H1 (cell line): ENCODE data around the gene GSE1. TPM values are rescaled to one million over a fixed set of nuclear protein-coding genes. Genes with fewer than 3 reads are reported as not detected.
A peak's percentile ranks its signal among the peaks of the same experiment; 100 is the strongest.

Experiments
- CTCF ChIA-PET: fragments of 300-600 bp; sonication (Branson Sonifier 250); formaldehyde crosslinking; loops from one replicate; lab custom pipeline; 2021; ENCODE audit not compliant: partially characterized antibody; lab: Charles Lee
- POLR2A ChIA-PET: fragments of 300-600 bp; sonication (Branson Sonifier 250); formaldehyde crosslinking; loops from one replicate; lab custom pipeline; 2021; ENCODE audit warnings: inconsistent platforms; ENCODE audit not compliant: partially characterized antibody; lab: Charles Lee
- DNase-seq, 2 experiments: peaks; one replicate each; pipeline versions ENCODE4 v3.0.0 to v3.0.0-alpha.2; 2010 to 2022; ENCODE audit warnings: low spot score in 2 of 2, low read depth in 1 of 2, mixed read lengths in 1 of 2
- FAIRE-seq: peaks from 2 replicates; lab custom pipeline; 2011; peaks lifted over from hg19 to GRCh38; lab: Jason Lieb, UNC
- H2AFZ ChIP-seq: 2 replicates; pipeline ENCODE4 v1.8.1; 2012; ENCODE audit warnings: low read length, inconsistent platforms
- H2AK5ac ChIP-seq: 2 replicates; pipeline ENCODE4 v1.6.1; 2013; ENCODE audit warnings: low read depth, low read length
- H2BK120ac ChIP-seq: replicated peaks from 2 replicates; pipeline ENCODE3; 2013; ENCODE audit warnings: low read depth, low read length, inconsistent platforms
- H2BK12ac ChIP-seq: 2 replicates; pipeline ENCODE4 v1.6.1; 2013; ENCODE audit warnings: low read depth, low read length
- H2BK15ac ChIP-seq: 2 replicates; pipeline ENCODE4 v1.6.1; 2013; ENCODE audit warnings: low read length
- H2BK20ac ChIP-seq: 2 replicates; pipeline ENCODE4 v1.6.1; 2013; ENCODE audit warnings: low read length
- H2BK5ac ChIP-seq: 2 replicates; pipeline ENCODE4 v1.6.1; 2013; ENCODE audit warnings: low read depth, low read length
- H3K14ac ChIP-seq: 2 replicates; pipeline ENCODE4 v1.6.1; 2013; ENCODE audit warnings: inconsistent platforms; ENCODE audit not compliant: insufficient read length
- H3K18ac ChIP-seq: 2 replicates; pipeline ENCODE4 v1.6.1; 2013; ENCODE audit warnings: low read length; ENCODE audit errors: extremely low read depth
- H3K23ac ChIP-seq: 2 replicates; pipeline ENCODE4 v1.6.1; 2013; ENCODE audit warnings: inconsistent platforms; ENCODE audit not compliant: insufficient read length
- H3K23me2 ChIP-seq: 2 replicates; pipeline ENCODE4 v1.6.1; 2013; ENCODE audit warnings: low read depth, low read length
- H3K27ac ChIP-seq: 2 replicates; pipeline ENCODE4 v1.6.1; 2011; ENCODE audit warnings: low read depth, low read length, inconsistent platforms
- H3K27me3 ChIP-seq, 4 experiments: replicated peaks in 1 of 4; 1 replicate in 1 of 4; 2 replicates in 3 of 4; pipeline versions ENCODE4 v1.6.1 to v1.8.1; 2011 to 2013; ENCODE audit warnings: low read length in 3 of 4, mild to moderate bottlenecking in 3 of 4, inconsistent platforms in 2 of 4, mixed read lengths in 2 of 4, moderate library complexity in 1 of 4; ENCODE audit not compliant: control insufficient read depth in 3 of 4, insufficient read depth in 3 of 4; ENCODE audit errors: extremely low read depth in 1 of 4
- H3K36me3 ChIP-seq, 4 experiments: 2 replicates each; pipeline versions ENCODE4 v1.6.1 to v1.8.1; 2011 to 2013; ENCODE audit warnings: mild to moderate bottlenecking in 4 of 4, low read length in 3 of 4, moderate library complexity in 2 of 4, control low read depth in 1 of 4, inconsistent platforms in 1 of 4; ENCODE audit not compliant: insufficient read depth in 4 of 4, control insufficient read depth in 2 of 4
- H3K4ac ChIP-seq: replicated peaks from 2 replicates; pipeline ENCODE3; 2013; ENCODE audit warnings: low read length, low read depth, mixed read lengths, inconsistent platforms; ENCODE audit not compliant: insufficient read length
- H3K4me1 ChIP-seq, 4 experiments: replicated peaks in 1 of 4; 1 replicate in 1 of 4; 2 replicates in 3 of 4; pipeline versions ENCODE4 v1.6.1 to v1.8.1; 2011 to 2013; ENCODE audit warnings: low read length in 3 of 4, inconsistent platforms in 2 of 4, mixed read lengths in 1 of 4; ENCODE audit not compliant: insufficient read depth in 4 of 4, control insufficient read depth in 3 of 4
- H3K4me2 ChIP-seq, 2 experiments: 2 replicates each; pipeline versions ENCODE4 v1.6.1 to v1.8.1; 2011 to 2013; ENCODE audit warnings: low read depth in 2 of 2, low read length in 2 of 2, control low read depth in 1 of 2, inconsistent platforms in 1 of 2, mild to moderate bottlenecking in 1 of 2; ENCODE audit not compliant: insufficient read depth in 1 of 2
- H3K4me3 ChIP-seq, 4 experiments: fragments of 200-600, 300-600 bp in 1 of 4; sonication (generic), shearing (Covaris generic), sonication (Bioruptor Twin) in 1 of 4; 2 replicates each; pipeline versions ENCODE4 v1.5.1 to v1.8.1; 2011 to 2016; ENCODE audit warnings: low read length in 4 of 4, low read depth in 3 of 4, control low read depth in 2 of 4, inconsistent platforms in 2 of 4, mild to moderate bottlenecking in 2 of 4, mixed read lengths in 1 of 4, moderate library complexity in 1 of 4; ENCODE audit not compliant: insufficient read depth in 2 of 4; ENCODE audit errors: extremely low read depth in 1 of 4
- H3K56ac ChIP-seq: replicated peaks from 2 replicates; pipeline ENCODE3; 2013; ENCODE audit warnings: low read depth, mild to moderate bottlenecking, mixed read lengths, low read length, inconsistent platforms; ENCODE audit not compliant: insufficient read length
- H3K79me1 ChIP-seq: 2 replicates; pipeline ENCODE4 v1.6.1; 2013; ENCODE audit warnings: low read depth, low read length, control low read depth
- H3K79me2 ChIP-seq, 2 experiments: 2 replicates each; pipeline versions ENCODE4 v1.6.1 to v1.8.1; 2012 to 2013; ENCODE audit warnings: low read length in 2 of 2, mild to moderate bottlenecking in 2 of 2, inconsistent platforms in 1 of 2; ENCODE audit not compliant: insufficient read depth in 2 of 2, control insufficient read depth in 1 of 2
- H3K9ac ChIP-seq, 4 experiments: replicated peaks in 1 of 4; 1 replicate in 1 of 4; 2 replicates in 3 of 4; pipeline versions ENCODE4 v1.6.1 to v1.8.1; 2011 to 2013; ENCODE audit warnings: low read depth in 3 of 4, low read length in 3 of 4, control low read depth in 2 of 4, mild to moderate bottlenecking in 2 of 4, moderate library complexity in 2 of 4, inconsistent platforms in 1 of 4; ENCODE audit errors: extremely low read depth in 1 of 4
- H3K9me3 ChIP-seq, 2 experiments: 2 replicates each; pipeline versions ENCODE4 v1.6.1 to v1.8.1; 2012 to 2013; ENCODE audit warnings: mild to moderate bottlenecking in 2 of 2, moderate library complexity in 2 of 2, control low read depth in 1 of 2, inconsistent platforms in 1 of 2, low read depth in 1 of 2, low read length in 1 of 2, mixed read lengths in 1 of 2; ENCODE audit not compliant: insufficient read depth in 2 of 2
- H4K20me1 ChIP-seq, 2 experiments: replicated peaks in 1 of 2; 2 replicates each; pipeline versions ENCODE3 to v1.8.1; 2011 to 2013; ENCODE audit warnings: inconsistent platforms in 2 of 2, low read length in 2 of 2, mild to moderate bottlenecking in 1 of 2; ENCODE audit not compliant: insufficient read depth in 2 of 2, control insufficient read depth in 1 of 2
- H4K5ac ChIP-seq: 2 replicates; pipeline ENCODE4 v1.6.1; 2013; ENCODE audit warnings: low read length, low read depth, mixed read lengths, inconsistent platforms; ENCODE audit not compliant: insufficient read length
- H4K8ac ChIP-seq: 2 replicates; pipeline ENCODE4 v1.8.0; 2013; ENCODE audit warnings: mild to moderate bottlenecking, moderate library complexity, low read length, inconsistent platforms; ENCODE audit not compliant: insufficient read depth; ENCODE audit errors: extremely low read depth
- H4K91ac ChIP-seq: replicated peaks from 2 replicates; pipeline ENCODE3; 2013; ENCODE audit warnings: low read length, mixed read lengths, inconsistent platforms; ENCODE audit not compliant: insufficient read length
- HDAC2 ChIP-seq, 2 experiments: fragments of 300-600 bp in 1 of 2; sonication (generic) in 1 of 2; IDR thresholded peaks; 2 replicates each; pipeline ENCODE4 v1.6.1; 2011 to 2012; ENCODE audit warnings: low read depth in 2 of 2, low read length in 2 of 2, mild to moderate bottlenecking in 2 of 2, moderate library complexity in 2 of 2, borderline replicate concordance in 1 of 2, inconsistent platforms in 1 of 2
- KDM1A ChIP-seq: fragments of 200-600, 300-600 bp; sonication (generic); IDR thresholded peaks from 2 replicates; pipeline ENCODE4 v1.7.1; 2016; ENCODE audit warnings: mild to moderate bottlenecking, low read length, borderline replicate concordance
- SIN3A ChIP-seq, 2 experiments: IDR thresholded peaks in 1 of 2; conservative IDR thresholded peaks in 1 of 2; 2 replicates each; pipeline ENCODE4 v1.6.1; 2011 to 2012; ENCODE audit warnings: low read length in 2 of 2, improper control_type of control experiment in 1 of 2, low read depth in 1 of 2, mild to moderate bottlenecking in 1 of 2
- WGBS, 2 experiments: shearing (Covaris generic) in 1 of 2; methylation state at CpG; one replicate each; pipeline versions ENCODE4 v1.1.6 to v1.1.7; 2013 to 2015; ENCODE audit warnings: low lambda C conversion rate in 2 of 2, mixed read lengths in 2 of 2, inconsistent platforms in 1 of 2, low coverage in 1 of 2, missing lambda C conversion rate in 1 of 2; ENCODE audit not compliant: insufficient replicate concordance in 2 of 2, insufficient coverage in 1 of 2, insufficient read length in 1 of 2; ENCODE audit errors: extremely low coverage in 1 of 2, missing lambda C conversion rate in 1 of 2; 5-methylcytosine and 5-hydroxymethylcytosine counted together
- polyA plus RNA-seq, 7 experiments: library from polyadenylated mRNA; depleted of rRNA in 3 of 7; stranded (reverse) in 5 of 7; unstranded in 2 of 7; fragments of >200 nt in 5 of 7; fragments of 200-250 nt in 2 of 7; gene quantifications; 1 replicate in 5 of 7; 2 replicates in 1 of 7; 4 replicates in 1 of 7; pipeline versions ENCODE4 v1.2.1 to v1.2.3, GENCODE V29; 2011 to 2013; ENCODE audit warnings: missing spikeins in 2 of 7, mixed read lengths in 2 of 7
- total RNA-seq: library from RNA; stranded (reverse); fragmentation: NEBNext Ultra II Directional; extraction: Animal tissue kit (Norgen Biotek cat#: 25700); gene quantifications from 2 replicates; pipeline ENCODE4 v1.2.1, GENCODE V29; 2021
- TF ChIP-seq, protein P1 (sequence below): IDR thresholded peaks from 2 replicates; pipeline ENCODE4 v1.6.1; 2012; ENCODE audit warnings: inconsistent platforms

The GSE1 gene
- total and polyA plus RNA-seq, 2 of the 8 experiments (the other 6 are each of a cell fraction or from before 2014, with no cell fraction given) = 26.0 to 65.6 TPM

GRCh38 chr16:85585711-85586110, 27.4 kb upstream of the GSE1 start:
- no peak for FAIRE-seq
- H4K5ac ChIP-seq = no peak overlapping the region
- no peak overlapping the region for H3K14ac ChIP-seq
- H3K9ac ChIP-seq = no peak overlapping the region
- no peak overlapping the region for H4K8ac ChIP-seq
- H3K4me2 ChIP-seq = no peak overlapping the region
- no peak overlapping the region for H3K27ac ChIP-seq
- TF ChIP-seq, protein P1, sequence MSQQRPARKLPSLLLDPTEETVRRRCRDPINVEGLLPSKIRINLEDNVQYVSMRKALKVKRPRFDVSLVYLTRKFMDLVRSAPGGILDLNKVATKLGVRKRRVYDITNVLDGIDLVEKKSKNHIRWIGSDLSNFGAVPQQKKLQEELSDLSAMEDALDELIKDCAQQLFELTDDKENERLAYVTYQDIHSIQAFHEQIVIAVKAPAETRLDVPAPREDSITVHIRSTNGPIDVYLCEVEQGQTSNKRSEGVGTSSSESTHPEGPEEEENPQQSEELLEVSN = no peak
- TF ChIP-seq SIN3A (conservative IDR thresholded peaks at IDR 0.05 in 1 of 2, IDR thresholded peaks at IDR 0.05 in 1 of 2; ENCODE audit: low read depth in 1 of 2, low read length in 2 of 2) (no peak), HDAC2 (IDR thresholded peaks at IDR 0.05; ENCODE audit: borderline replicate concordance in 1 of 2, low read depth in 2 of 2, low read length in 2 of 2) (peak in 1 of 2 experiments; percentile 84; a peak in 1 of 4 replicates), KDM1A (peak; percentile 83; the same call in 1 of the 2 replicates)
- H3K4me1 ChIP-seq = peaks cover 20 to 77% (median 71%) of the 10 kb centered on the region in 4 experiments
- peaks cover 23% of the 10 kb centered on the region for H3K79me1 ChIP-seq
- peaks cover 0 to 12% of the 10 kb centered on the region in 2 experiments for H4K20me1 ChIP-seq
- H2AK5ac ChIP-seq = peak overlapping the region; percentile 71
- H2AFZ ChIP-seq = no peak overlapping the region
- peak overlapping the region; percentile 53 for H3K4ac ChIP-seq
- peak overlapping the region; percentile 88 for H2BK15ac ChIP-seq
- DNase-seq = no peak
- H3K23me2 ChIP-seq = peaks cover 11% of the 10 kb centered on the region
- H2BK20ac ChIP-seq = peak overlapping the region; percentile 80; the same call in 1 of the 2 replicates
- H3K36me3 ChIP-seq = no peaks in the 10 kb centered on the region
- peak overlapping the region; percentile 81; the same call in 1 of the 2 replicates for H2BK5ac ChIP-seq
- CTCF ChIA-PET = interaction anchor here (0.9 to 15.6 kb wide), 6 partner anchors 13 to 157 kb away, joined by 3 to 173 read pairs (median 4); no protein-coding TSS in a partner anchor
- H2BK120ac ChIP-seq = no peak overlapping the region
- peak overlapping the region; percentile 88; the same call in 1 of the 2 replicates for H2BK12ac ChIP-seq
- POLR2A ChIA-PET = interaction anchor here (0.6 to 5.2 kb wide), 5 partner anchors 14 to 285 kb away, joined by 3 to 28 read pairs (median 5); no protein-coding TSS in a partner anchor
- 91% methylated on average over 7 of the region's 7 CpGs; no CpG with 5 or more reads in 1 of the 2 experiments for WGBS, 2 experiments
- peaks cover 0 to 6% of the 10 kb centered on the region in 2 experiments; a peak in 1 of 4 replicates for H3K9me3 ChIP-seq
- H3K79me2 ChIP-seq = peaks cover 6 to 51% of the 10 kb centered on the region in 2 experiments; a peak in 3 of 4 replicates
- peaks cover 0 to 21% (median 16%) of the 10 kb centered on the region in 4 experiments; a peak in 5 of 7 replicates for H3K27me3 ChIP-seq
- H3K18ac ChIP-seq = peak overlapping the region; percentile 60
- H3K4me3 ChIP-seq = no peak overlapping the region
- no peak overlapping the region for H3K56ac ChIP-seq
- peak overlapping the region; percentile 52 for H4K91ac ChIP-seq
- no peak overlapping the region for H3K23ac ChIP-seq
